Tibial nerve (tissue), 4 donors: Measurements from ENCODE around the gene UBE2C. TPM values are rescaled to one million over a fixed set of nuclear protein-coding genes. Genes with fewer than 3 reads are reported as not detected.

Source experiments
- DNase-seq, 2 donors: peaks; one replicate each; pipeline ENCODE4 v3.0.0-alpha.2; 2019; ENCODE audit warnings: low spot score in 2 of 2
- H3K27ac ChIP-seq, 4 donors: fragments of 200-600 bp; sonication (generic) in 3 of 4; one replicate each; pipeline ENCODE4 v1.5.1; 2017 to 2019; ENCODE audit warnings: mild to moderate bottlenecking in 1 of 4
- H3K27me3 ChIP-seq, 2 donors: fragments of 200-600 bp; sonication (generic) in 1 of 2; one replicate each; pipeline versions ENCODE4 v1.5.1 to v1.6.0; 2017 to 2019
- H3K36me3 ChIP-seq, 3 donors: fragments of 200-600 bp; sonication (generic); one replicate each; pipeline ENCODE4 v1.5.1; 2018 to 2019
- H3K4me1 ChIP-seq, 4 donors: fragments of 200-600 bp; sonication (generic) in 3 of 4; one replicate each; pipeline ENCODE4 v1.5.1; 2017 to 2019
- H3K4me3 ChIP-seq, 4 donors: fragments of 200-600 bp; sonication (generic) in 3 of 4; one replicate each; pipeline ENCODE4 v1.5.1; 2017 to 2019; ENCODE audit warnings: mild to moderate bottlenecking in 1 of 4, moderate library complexity in 1 of 4
- H3K9me3 ChIP-seq, 4 donors: fragments of 200-600 bp; sonication (generic) in 3 of 4; one replicate each; pipeline ENCODE4 v1.5.1; 2017 to 2019
- CTCF ChIP-seq, 5 experiments: fragments of 200-600 bp in 3 of 5; fragments of 450-650 bp in 2 of 5; sonication (generic) in 3 of 5; IDR thresholded peaks; one replicate each; pipeline ENCODE4 v1.5.1; 2016 to 2019; ENCODE audit warnings: antibody characterized with exemption in 5 of 5, mild to moderate bottlenecking in 3 of 5, moderate library complexity in 2 of 5
- EP300 ChIP-seq, 2 donors: sonication (generic); formaldehyde crosslinking; IDR thresholded peaks; one replicate each; pipeline ENCODE4 v1.6.1; 2017; ENCODE audit warnings: antibody characterized with exemption in 2 of 2, mild to moderate bottlenecking in 1 of 2
- POLR2A ChIP-seq, 2 donors: fragments of 450-650 bp; IDR thresholded peaks; one replicate each; pipeline ENCODE4 v1.6.1; 2017; ENCODE audit warnings: antibody characterized with exemption in 2 of 2, mild to moderate bottlenecking in 2 of 2, moderate library complexity in 2 of 2
- WGBS, 2 donors: methylation state at CpG; one replicate each; pipeline ENCODE4 v1.1.5; 2018; 5-methylcytosine and 5-hydroxymethylcytosine counted together
- total RNA-seq, 4 donors: library from RNA; depleted of rRNA; stranded (reverse); fragments of >200 nt; gene quantifications; one replicate each; pipeline ENCODE4 v1.1.0, GENCODE V29; 2016

Gene UBE2C
- total RNA-seq, 4 donors from 2014 or later = 0.78 to 6.9 (median 1.5) TPM; not detected in 1

DNA sequence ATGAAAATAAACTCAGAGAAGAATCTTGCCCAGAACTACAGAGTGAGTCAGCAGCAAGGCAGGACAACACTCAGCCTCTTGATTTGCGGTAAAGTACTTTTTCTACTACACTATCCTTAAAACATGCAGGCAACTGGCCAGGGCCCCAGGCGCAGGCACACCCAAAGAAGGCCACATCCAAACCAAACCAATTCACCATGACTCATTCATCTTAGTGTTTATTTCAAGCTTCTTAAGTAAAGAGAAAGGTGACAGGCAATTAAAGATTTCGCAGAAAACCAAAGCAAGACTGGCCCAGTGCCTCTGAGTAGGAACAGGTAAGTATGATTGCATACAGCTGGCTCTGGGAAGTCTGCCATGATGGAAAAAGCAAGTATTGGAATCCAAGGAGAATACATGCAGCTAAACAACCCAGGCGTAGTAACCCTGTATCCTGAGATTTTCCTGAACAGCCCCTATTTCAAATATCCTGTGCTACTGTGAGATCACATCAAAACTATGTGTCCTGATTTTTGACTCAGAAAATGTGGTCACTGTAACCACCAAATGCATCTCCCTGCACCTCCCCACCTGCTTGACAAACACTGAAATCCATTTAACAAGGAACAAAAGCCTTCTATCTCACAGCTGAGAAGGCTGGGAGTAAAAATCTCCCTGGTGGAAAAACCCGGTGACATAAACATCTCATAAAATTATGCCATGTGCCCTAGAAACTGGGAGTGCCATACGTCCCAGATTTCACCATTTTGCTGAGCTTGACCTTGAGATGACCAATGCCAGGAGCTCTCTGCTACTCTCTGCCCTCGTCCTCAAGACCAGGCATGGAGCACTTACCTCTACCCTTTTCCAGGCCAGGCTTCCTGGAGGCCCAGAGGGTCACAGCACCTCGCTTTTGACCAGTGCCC, 33.2 kb upstream of the UBE2C start:
- 38 to 47% methylated on average over 8 of the region's 8 CpGs for WGBS, 2 donors

GRCh38 chr20:45780159-45780558, 32.3 kb upstream of the UBE2C start:
- WGBS, 2 donors = 57 to 61% methylated on average over 4 of the region's 4 CpGs
- DNase-seq = no peak
- Histone ChIP-seq H3K4me3 (no peak overlapping the region), H3K27me3 (no peaks in the 10 kb centered on the region), H3K9me3 (no peaks in the 10 kb centered on the region), H3K36me3 (no peaks in the 10 kb centered on the region), H3K4me1 (peaks cover 0 to 42% (median 25%) of the 10 kb centered on the region in 4 donors), H3K27ac (peak overlapping the region; percentile 44 to 81 (median 68))
- TF ChIP-seq POLR2A (IDR thresholded peaks at IDR 0.05) (no peak), CTCF (IDR thresholded peaks at IDR 0.05) (no peak), EP300 (IDR thresholded peaks at IDR 0.05) (no peak)

More for the DNA sequence above, 33.2 kb upstream of the UBE2C start:
- TF ChIP-seq EP300 (IDR thresholded peaks at IDR 0.05) = peak in 1 of 2 donors; percentile 78
- TF ChIP-seq POLR2A (IDR thresholded peaks at IDR 0.05) = no peak
- Histone ChIP-seq H3K36me3 (no peaks in the 10 kb centered on the region), H3K27ac (peak overlapping the region; percentile 44 to 81 (median 72)), H3K4me1 (peaks cover 0 to 42% (median 25%) of the 10 kb centered on the region in 4 donors), H3K9me3 (no peaks in the 10 kb centered on the region), H3K27me3 (no peaks in the 10 kb centered on the region), H3K4me3 (no peak overlapping the region)
- peak; percentile 83 to 90 for DNase-seq

- Histone ChIP-seq H3K4me3 (no peak overlapping the region), H3K4me1 (peaks cover 0 to 42% (median 25%) of the 10 kb centered on the region in 4 donors), H3K27me3 (no peaks in the 10 kb centered on the region), H3K27ac (peak overlapping the region; percentile 33 to 81 (median 66)), H3K9me3 (no peaks in the 10 kb centered on the region), H3K36me3 (no peaks in the 10 kb centered on the region)
- WGBS, 2 donors = 61 to 65% methylated on average over 4 of the region's 4 CpGs
- DNase-seq = no peak
- TF ChIP-seq CTCF (IDR thresholded peaks at IDR 0.05) (no peak), POLR2A (IDR thresholded peaks at IDR 0.05) (no peak), EP300 (IDR thresholded peaks at IDR 0.05) (no peak)
These were observed 31.0 kb upstream of the UBE2C start for GRCh38 chr20:45781391-45781931.

- no peak overlapping the region for H3K27ac ChIP-seq
- no peak for DNase-seq
- no peaks in the 10 kb centered on the region for H3K36me3 ChIP-seq
- peaks cover 0 to 42% (median 24%) of the 10 kb centered on the region in 4 donors for H3K4me1 ChIP-seq
- 79 to 83% methylated on average over 4 of the region's 4 CpGs for whole genome bisulfite sequencing, 2 donors
- no peaks in the 10 kb centered on the region for H3K9me3 ChIP-seq
- TF ChIP-seq EP300 (IDR thresholded peaks at IDR 0.05) = no peak
- TF ChIP-seq POLR2A (IDR thresholded peaks at IDR 0.05) = no peak
- no peak for TF ChIP-seq CTCF (IDR thresholded peaks at IDR 0.05)
- H3K27me3 ChIP-seq = no peaks in the 10 kb centered on the region
- H3K4me3 ChIP-seq = no peak overlapping the region
These were observed 29.6 kb upstream of the UBE2C start for GRCh38 chr20:45782890-45783289.

- H3K4me1 ChIP-seq = peaks cover 0 to 33% (median 16%) of the 10 kb centered on the region in 4 donors
- no peak for DNase-seq
- H3K27me3 ChIP-seq = no peaks in the 10 kb centered on the region
- TF ChIP-seq CTCF (IDR thresholded peaks at IDR 0.05) (no peak), POLR2A (IDR thresholded peaks at IDR 0.05) (no peak), EP300 (IDR thresholded peaks at IDR 0.05) (no peak)
- no peaks in the 10 kb centered on the region for H3K36me3 ChIP-seq
- H3K9me3 ChIP-seq = no peaks in the 10 kb centered on the region
- 77 to 83% methylated on average over 6 of the region's 6 CpGs for WGBS, 2 donors
- H3K27ac ChIP-seq = no peak overlapping the region
- no peak overlapping the region for H3K4me3 ChIP-seq
These were observed 28.7 kb upstream of the UBE2C start for GRCh38 chr20:45783656-45784294.
